DND-41 (cell line): ENCODE data around the gene SLC66A2.

ENCODE experiments used
- ATAC-seq: fragments of 200-7000 bp; cut with Tn5 transposase; 3 replicates; pipeline ENCODE4 v1.9.1; 2021; ENCODE audit warnings: low read depth; ENCODE audit not compliant: insufficient read depth
- DNase-seq: peaks from one replicate; pipeline ENCODE4 v3.0.0-alpha.2; 2020
- H2AFZ ChIP-seq: 2 replicates; pipeline ENCODE4 v1.6.0; 2012; ENCODE audit warnings: low read depth, low read length
- H3K27ac ChIP-seq: 2 replicates; pipeline ENCODE4 v1.5.1; 2012; ENCODE audit warnings: low read length, inconsistent platforms
- H3K27me3 ChIP-seq: fragments of 200-600 bp; sonication (generic); 2 replicates; pipeline ENCODE4 v1.6.0; 2012; ENCODE audit warnings: low read length, mild to moderate bottlenecking, inconsistent platforms; ENCODE audit not compliant: insufficient read depth, poor library complexity
- H3K36me3 ChIP-seq: 2 replicates; pipeline ENCODE4 v1.5.1; 2012; ENCODE audit warnings: low read length, inconsistent platforms; ENCODE audit not compliant: insufficient read depth
- H3K4me1 ChIP-seq: 2 replicates; pipeline ENCODE4 v1.5.1; 2012; ENCODE audit warnings: mild to moderate bottlenecking, low read length; ENCODE audit not compliant: insufficient read depth
- H3K4me2 ChIP-seq: 2 replicates; pipeline ENCODE4 v1.6.0; 2012; ENCODE audit warnings: mild to moderate bottlenecking, moderate library complexity, low read length, inconsistent platforms; ENCODE audit not compliant: insufficient read depth
- H3K4me3 ChIP-seq, 2 experiments: fragments of 200-600 bp in 1 of 2; shearing (Covaris generic) in 1 of 2; 2 replicates each; pipeline ENCODE4 v1.5.1; 2012 to 2016; ENCODE audit warnings: inconsistent platforms in 2 of 2, low read length in 2 of 2, mild to moderate bottlenecking in 2 of 2, low read depth in 1 of 2, moderate library complexity in 1 of 2
- H3K79me2 ChIP-seq: 2 replicates; pipeline ENCODE4 v1.6.0; 2012; ENCODE audit warnings: low read length, inconsistent platforms; ENCODE audit not compliant: insufficient read depth
- H3K9ac ChIP-seq: 2 replicates; pipeline ENCODE4 v1.6.0; 2012; ENCODE audit warnings: low read depth, mild to moderate bottlenecking, inconsistent platforms, low read length, moderate library complexity
- H3K9me3 ChIP-seq: 2 replicates; pipeline ENCODE4 v1.5.1; 2012; ENCODE audit warnings: low read length, moderate library complexity, mild to moderate bottlenecking, inconsistent platforms; ENCODE audit not compliant: insufficient read depth, severe bottlenecking
- H4K20me1 ChIP-seq: 2 replicates; pipeline ENCODE4 v1.6.0; 2012; ENCODE audit warnings: low read length; ENCODE audit not compliant: insufficient read depth
- CTCF ChIP-seq: IDR thresholded peaks from 2 replicates; pipeline ENCODE4 v1.5.1; 2012; ENCODE audit warnings: borderline replicate concordance, low read length, moderate library complexity, mild to moderate bottlenecking; ENCODE audit not compliant: poor library complexity, severe bottlenecking; ENCODE audit errors: extremely low read depth
- EZH2 ChIP-seq: IDR thresholded peaks from 3 replicates; pipeline ENCODE4 v1.6.1; 2012; ENCODE audit warnings: borderline replicate concordance, low read depth, mild to moderate bottlenecking, moderate library complexity, low read length, inconsistent platforms; ENCODE audit not compliant: severe bottlenecking

The SLC66A2 gene

GRCh38 chr18:79897940-79898625 lies 53.4 kb downstream of the SLC66A2 start:
- H3K27ac ChIP-seq = no peak overlapping the region
- peaks cover 48% of the 10 kb centered on the region for H3K9me3 ChIP-seq
- peaks cover 26% of the 10 kb centered on the region for H3K36me3 ChIP-seq
- DNase-seq (no peak), ATAC-seq (no peak)
- H3K4me1 ChIP-seq = no peaks in the 10 kb centered on the region
- no peaks in the 10 kb centered on the region for H3K79me2 ChIP-seq
- TF ChIP-seq EZH2 (no peak), CTCF (no peak)
- H3K27me3 ChIP-seq = no peaks in the 10 kb centered on the region
- H3K4me2 ChIP-seq = no peak overlapping the region
- H4K20me1 ChIP-seq = no peaks in the 10 kb centered on the region
- no peak overlapping the region for H3K9ac ChIP-seq
- H2AFZ ChIP-seq = no peak overlapping the region
- no peak overlapping the region for H3K4me3 ChIP-seq

GRCh38 chr18:79896738-79897137 lies 54.7 kb downstream of the SLC66A2 start:
- no peaks in the 10 kb centered on the region for H3K27me3 ChIP-seq
- no peak for DNase-seq
- H4K20me1 ChIP-seq = no peaks in the 10 kb centered on the region
- peaks cover 12% of the 10 kb centered on the region for H3K36me3 ChIP-seq
- H3K4me3 ChIP-seq = no peak overlapping the region
- H3K9me3 ChIP-seq = peaks cover 50% of the 10 kb centered on the region
- H2AFZ ChIP-seq = no peak overlapping the region
- H3K4me1 ChIP-seq = no peaks in the 10 kb centered on the region
- no peak overlapping the region for H3K4me2 ChIP-seq
- no peak for ATAC-seq
- no peak for TF ChIP-seq EZH2
- TF ChIP-seq CTCF = no peak
- H3K9ac ChIP-seq = no peak overlapping the region
- H3K79me2 ChIP-seq = no peaks in the 10 kb centered on the region
- no peak overlapping the region for H3K27ac ChIP-seq

- no peaks in the 10 kb centered on the region for H4K20me1 ChIP-seq
- ATAC-seq (no peak), DNase-seq (no peak)
- no peaks in the 10 kb centered on the region for H3K79me2 ChIP-seq
- no peak overlapping the region for H3K4me3 ChIP-seq
- H3K36me3 ChIP-seq = no peaks in the 10 kb centered on the region
- H3K27me3 ChIP-seq = no peaks in the 10 kb centered on the region
- peaks cover 17% of the 10 kb centered on the region for H3K9me3 ChIP-seq
- H3K4me2 ChIP-seq = no peak overlapping the region
- H3K27ac ChIP-seq = no peak overlapping the region
- H3K9ac ChIP-seq = no peak overlapping the region
- no peak for TF ChIP-seq CTCF
- no peak for TF ChIP-seq EZH2
- no peak overlapping the region for H2AFZ ChIP-seq
- no peaks in the 10 kb centered on the region for H3K4me1 ChIP-seq
Measured at GRCh38 chr18:79890674-79891073, 60.8 kb downstream of the SLC66A2 start.
